Subcutaneous adipose tissue (tissue), 4 donors: ENCODE data around the gene ARHGAP42. TPM values are rescaled to one million over a fixed set of nuclear protein-coding genes. Genes with fewer than 3 reads are reported as not detected.

ENCODE experiments used
- total RNA-seq, 4 donors: library from RNA; depleted of rRNA; stranded (reverse); fragments of >200 nt; gene quantifications; one replicate each; pipeline ENCODE4 v1.1.0, GENCODE V29; 2016
- TF ChIP-seq, protein P1 (sequence below): fragments of 450-650 bp; IDR thresholded peaks from one replicate; pipeline ENCODE4 v1.5.1; 2016; ENCODE audit warnings: low read depth, mild to moderate bottlenecking, control low read depth, antibody characterized with exemption, moderate library complexity

ARHGAP42 gene
- total RNA-seq, 4 donors from 2014 or later, result 15.3 to 31.5 (median 30.5) TPM

DNA sequence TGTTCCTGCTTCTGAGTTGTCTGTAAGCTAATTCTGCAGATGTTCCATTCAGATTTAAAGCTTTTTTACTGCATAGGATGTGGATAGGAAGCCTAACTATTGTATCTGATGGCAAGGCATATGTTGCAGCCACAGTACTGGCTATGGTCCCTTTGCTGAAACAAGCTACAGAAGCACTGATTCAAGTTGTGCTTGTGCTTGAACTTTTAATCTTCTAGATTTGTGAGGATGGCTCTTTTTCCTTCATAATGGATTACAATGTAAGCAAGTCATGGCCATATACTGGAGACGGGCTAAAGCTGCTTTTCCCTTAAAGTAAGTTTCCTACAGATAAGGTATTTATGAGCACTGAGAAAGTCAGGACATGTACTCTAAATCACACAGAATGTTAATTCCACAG, 303.8 kb downstream of the ARHGAP42 start:
- TF ChIP-seq, protein P1, sequence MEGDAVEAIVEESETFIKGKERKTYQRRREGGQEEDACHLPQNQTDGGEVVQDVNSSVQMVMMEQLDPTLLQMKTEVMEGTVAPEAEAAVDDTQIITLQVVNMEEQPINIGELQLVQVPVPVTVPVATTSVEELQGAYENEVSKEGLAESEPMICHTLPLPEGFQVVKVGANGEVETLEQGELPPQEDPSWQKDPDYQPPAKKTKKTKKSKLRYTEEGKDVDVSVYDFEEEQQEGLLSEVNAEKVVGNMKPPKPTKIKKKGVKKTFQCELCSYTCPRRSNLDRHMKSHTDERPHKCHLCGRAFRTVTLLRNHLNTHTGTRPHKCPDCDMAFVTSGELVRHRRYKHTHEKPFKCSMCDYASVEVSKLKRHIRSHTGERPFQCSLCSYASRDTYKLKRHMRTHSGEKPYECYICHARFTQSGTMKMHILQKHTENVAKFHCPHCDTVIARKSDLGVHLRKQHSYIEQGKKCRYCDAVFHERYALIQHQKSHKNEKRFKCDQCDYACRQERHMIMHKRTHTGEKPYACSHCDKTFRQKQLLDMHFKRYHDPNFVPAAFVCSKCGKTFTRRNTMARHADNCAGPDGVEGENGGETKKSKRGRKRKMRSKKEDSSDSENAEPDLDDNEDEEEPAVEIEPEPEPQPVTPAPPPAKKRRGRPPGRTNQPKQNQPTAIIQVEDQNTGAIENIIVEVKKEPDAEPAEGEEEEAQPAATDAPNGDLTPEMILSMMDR, result no peak

DNA sequence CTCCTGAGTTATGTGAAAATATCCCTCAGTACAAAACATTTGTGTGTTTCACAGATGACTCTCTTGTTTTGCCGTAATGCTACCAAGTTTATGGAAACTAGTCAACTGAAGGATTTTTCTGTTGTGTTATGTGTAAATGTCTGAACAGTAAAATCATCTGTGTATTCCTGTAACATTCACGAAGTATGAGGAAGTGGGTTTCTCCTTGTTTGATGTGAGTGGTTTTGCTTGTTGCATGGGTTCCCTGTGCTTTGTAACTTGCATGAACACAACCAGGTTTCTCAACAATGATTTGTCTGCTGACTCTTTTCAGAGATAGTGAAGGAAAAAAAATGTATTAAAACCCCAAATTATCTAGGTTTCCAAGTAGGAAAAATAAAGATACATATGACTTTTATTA, 304.5 kb downstream of the ARHGAP42 start:
- TF ChIP-seq, protein P1, result no peak

DNA sequence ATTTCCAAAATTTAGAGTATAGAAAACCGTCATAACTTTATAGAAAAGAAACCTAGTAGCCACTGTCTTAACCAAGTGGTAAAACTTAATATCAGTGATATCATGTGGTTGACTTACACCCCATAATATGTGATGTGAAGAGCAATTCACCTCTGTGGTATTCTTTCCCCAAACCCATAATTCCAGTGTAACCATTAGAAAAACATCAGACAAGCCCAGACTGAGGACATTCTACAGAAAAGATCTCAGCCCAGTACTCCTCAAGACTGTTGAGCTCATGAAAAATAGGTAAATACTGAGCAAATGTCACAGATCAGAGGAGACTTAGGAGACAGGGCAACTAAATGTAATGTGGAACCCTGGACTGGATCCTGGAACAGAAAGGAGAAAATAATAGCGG, 307.9 kb downstream of the ARHGAP42 start:
- TF ChIP-seq, protein P1, result no peak

DNA sequence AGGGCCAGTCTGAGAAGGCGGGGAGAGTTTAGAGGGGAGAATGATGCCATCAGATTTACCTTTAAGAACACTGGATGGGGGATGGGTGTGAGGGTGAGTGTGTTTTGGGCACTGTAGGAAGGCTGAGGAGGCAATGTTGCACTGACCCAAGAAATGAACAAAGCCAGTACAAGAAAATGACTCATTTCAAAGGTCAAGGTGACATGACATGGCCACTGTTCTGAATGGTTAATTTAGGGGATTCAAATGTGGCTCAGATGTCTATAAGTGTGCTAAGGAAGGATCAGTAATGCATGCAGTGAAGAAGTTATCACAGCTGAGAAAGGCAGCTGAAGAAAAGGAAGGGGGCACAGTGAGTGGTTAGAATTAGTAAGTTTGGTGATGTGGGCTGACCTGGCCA, 312.7 kb downstream of the ARHGAP42 start:
- TF ChIP-seq, protein P1, result no peak

DNA sequence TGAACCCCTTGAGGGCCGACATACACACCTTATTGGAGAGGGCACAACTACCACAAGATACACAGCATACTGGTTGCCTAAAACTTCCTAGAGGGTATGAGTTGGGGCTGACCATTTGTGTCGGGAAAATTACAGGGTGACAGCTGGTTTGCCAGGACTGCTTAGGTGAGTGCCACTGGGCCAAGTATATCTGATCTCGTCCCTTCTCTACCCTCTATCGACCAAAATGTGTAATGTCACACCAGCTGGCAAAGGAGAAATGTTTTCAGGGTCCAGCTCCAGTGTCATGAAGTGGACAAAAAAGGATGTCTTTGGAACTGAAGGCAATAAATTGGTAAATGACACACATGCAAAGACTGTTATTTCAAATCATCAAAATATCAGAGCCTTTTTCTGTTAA, 316.4 kb downstream of the ARHGAP42 start:
- TF ChIP-seq, protein P1, result no peak

DNA sequence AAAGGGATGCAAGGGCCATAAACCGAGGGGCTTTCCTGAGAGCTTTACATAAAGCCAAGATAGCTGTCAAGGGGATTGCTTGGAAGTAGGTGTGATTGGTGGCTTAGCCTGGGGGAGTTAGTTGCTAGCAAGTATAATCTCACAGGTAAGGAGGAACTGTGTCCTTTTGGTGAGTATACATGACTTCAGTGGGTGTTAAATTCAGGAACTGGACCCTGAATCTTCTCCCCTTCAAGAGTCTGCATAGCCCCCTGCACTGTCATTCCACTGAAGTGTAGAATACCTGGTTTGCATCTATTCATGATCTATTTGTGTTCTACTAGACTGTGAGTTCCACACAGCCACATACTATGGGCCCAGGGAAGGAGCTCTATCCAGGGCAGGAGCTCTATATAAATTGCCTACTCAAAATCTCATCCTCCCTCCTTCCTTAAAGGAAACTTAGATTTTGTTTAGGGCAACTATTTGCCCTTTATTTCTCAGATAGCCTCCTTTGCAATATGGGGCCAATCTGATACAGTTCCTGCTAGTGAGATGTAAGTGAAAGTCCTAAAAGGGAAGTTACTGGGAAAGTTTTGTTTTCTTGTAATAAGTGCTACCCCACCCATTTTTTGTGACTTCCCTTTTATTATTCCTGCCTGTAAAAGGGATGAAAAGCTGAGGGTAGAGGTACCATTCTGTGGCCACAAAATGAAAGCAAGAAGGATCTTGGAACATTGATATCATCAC, 322.0 kb downstream of the ARHGAP42 start:
- TF ChIP-seq, protein P1, result no peak

DNA sequence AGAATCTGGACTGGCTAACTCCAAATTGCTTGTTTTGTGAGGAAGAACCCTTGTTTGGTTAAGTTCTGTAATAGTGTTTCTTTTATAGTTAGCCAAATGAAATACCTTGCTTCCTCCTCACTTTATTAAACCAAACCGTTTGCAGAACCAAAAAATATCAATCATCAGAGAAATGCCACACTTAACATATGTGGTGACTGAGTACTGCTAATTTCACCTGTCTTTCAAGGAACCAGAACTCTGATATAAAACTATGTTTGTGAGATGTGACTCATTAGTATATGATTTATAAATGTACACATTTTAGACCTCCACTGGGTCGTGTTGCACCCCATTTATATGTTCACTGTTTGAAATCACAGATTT, 322.6 kb downstream of the ARHGAP42 start:
- TF ChIP-seq, protein P1, result no peak
